HCT116 (cell line): Measurements from ENCODE around the gene TTLL3.

ENCODE experiments used
- EZH2 ChIP-seq: fragments of 200-600 bp; sonication (generic); IDR thresholded peaks from 2 replicates; pipeline ENCODE4 v1.6.1; 2017; ENCODE audit warnings: antibody characterized with exemption, mixed run types
- EZH2phosphoT487 ChIP-seq: fragments of 200-600 bp; IDR thresholded peaks from 2 replicates; pipeline ENCODE4 v1.6.1; 2018; ENCODE audit warnings: antibody characterized with exemption, borderline replicate concordance
- FOSL1 ChIP-seq: IDR thresholded peaks from 2 replicates; pipeline ENCODE4 v1.6.1; 2012; ENCODE audit warnings: low read depth
- JUND ChIP-seq: IDR thresholded peaks from 2 replicates; pipeline ENCODE4 v1.6.1; 2012
- POLR2A ChIP-seq: IDR thresholded peaks from 2 replicates; pipeline ENCODE4 v1.7.0; 2011; ENCODE audit warnings: borderline replicate concordance; ENCODE audit not compliant: insufficient read depth, insufficient read length; ENCODE audit errors: extremely low read depth
- POLR2AphosphoS5 ChIP-seq: IDR thresholded peaks from 2 replicates; pipeline ENCODE4 v1.6.1; 2011; ENCODE audit warnings: mild to moderate bottlenecking, low read depth, low read length, moderate library complexity
- RAD21 ChIP-seq: IDR thresholded peaks from 2 replicates; pipeline ENCODE4 v1.6.1; 2012; ENCODE audit warnings: low read depth, mild to moderate bottlenecking
- SP1 ChIP-seq: IDR thresholded peaks from 2 replicates; pipeline ENCODE4 v1.6.1; 2012; ENCODE audit warnings: low read depth
- YY1 ChIP-seq: IDR thresholded peaks from 2 replicates; pipeline ENCODE4 v1.6.1; 2011; ENCODE audit warnings: low read length, low read depth, moderate library complexity, mild to moderate bottlenecking; ENCODE audit not compliant: insufficient replicate concordance; ENCODE audit errors: extremely low read depth
- ZNF274 ChIP-seq: fragments of 200-500 bp; sonication (Bioruptor generic); IDR thresholded peaks from 2 replicates; pipeline ENCODE4 v1.6.1; 2014; ENCODE audit warnings: mild to moderate bottlenecking, low read depth, low read length, inconsistent platforms
- TF ChIP-seq, protein P1 (sequence below), 3 experiments: fragments of 200-600 bp in 1 of 3; sonication (generic) in 1 of 3; IDR thresholded peaks in 2 of 3; conservative IDR thresholded peaks in 1 of 3; 2 replicates each; pipeline ENCODE4 v1.5.1; 2012 to 2017; ENCODE audit warnings: low read depth in 2 of 3, low read length in 2 of 3, antibody characterized with exemption in 1 of 3, borderline replicate concordance in 1 of 3, control low read depth in 1 of 3, mild to moderate bottlenecking in 1 of 3, mixed read lengths in 1 of 3, mixed run types in 1 of 3, moderate library complexity in 1 of 3; ENCODE audit not compliant: insufficient read depth in 1 of 3
- TF ChIP-seq, protein P2 (sequence below): IDR thresholded peaks from 2 replicates; pipeline ENCODE4 v1.6.1; 2011; ENCODE audit warnings: mild to moderate bottlenecking, low read length, moderate library complexity; ENCODE audit not compliant: insufficient replicate concordance; ENCODE audit errors: extremely low read depth
- TF ChIP-seq, protein P3 (sequence below): IDR thresholded peaks from 2 replicates; pipeline ENCODE4 v1.6.1; 2012
- TF ChIP-seq, protein P4 (sequence below): IDR thresholded peaks from 2 replicates; pipeline ENCODE4 v1.6.1; 2012

DNA sequence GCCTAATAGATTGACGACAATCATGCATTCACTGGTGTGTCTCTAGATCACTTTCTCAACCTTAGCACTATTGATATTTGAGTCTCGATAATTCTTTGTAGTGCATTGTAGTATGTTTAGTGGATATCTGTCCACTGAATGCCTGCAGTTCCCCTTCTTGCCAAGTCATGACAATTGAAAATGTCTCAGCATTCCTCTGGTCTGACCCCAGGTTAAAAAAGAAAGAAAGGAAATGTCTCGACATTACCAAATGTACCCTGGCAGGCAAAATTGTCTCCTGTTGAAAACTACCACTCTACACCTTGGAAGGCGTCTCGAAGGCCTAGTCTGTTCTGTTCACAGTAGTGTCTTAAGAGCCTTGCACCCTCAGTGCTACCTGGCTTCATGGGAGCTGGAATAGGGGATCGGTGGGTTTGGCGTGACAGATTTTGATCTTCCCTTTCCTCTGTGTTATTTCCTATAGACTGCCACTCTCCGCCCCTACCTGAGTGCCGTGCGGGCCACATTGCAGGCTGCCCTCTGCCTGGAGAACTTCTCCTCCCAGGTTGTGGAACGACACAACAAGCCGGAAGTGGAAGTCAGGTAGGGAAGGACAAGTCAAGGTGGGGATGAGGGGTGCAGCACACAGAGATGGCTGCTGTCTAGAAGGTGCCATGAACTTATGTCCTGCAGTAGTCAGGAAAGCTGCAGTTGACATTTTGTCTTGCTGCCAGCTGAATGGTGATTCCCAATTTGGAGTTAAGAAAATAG, 12.7 kb upstream of the TTLL3 start:
- TF ChIP-seq POLR2AphosphoS5 (no peak), RAD21 (no peak), POLR2A (no peak), ZNF274 (no peak), YY1 (no peak), FOSL1 (no peak), EZH2 (no peak), JUND (no peak), SP1 (no peak), EZH2phosphoT487 (no peak)
- TF ChIP-seq, protein P1, sequence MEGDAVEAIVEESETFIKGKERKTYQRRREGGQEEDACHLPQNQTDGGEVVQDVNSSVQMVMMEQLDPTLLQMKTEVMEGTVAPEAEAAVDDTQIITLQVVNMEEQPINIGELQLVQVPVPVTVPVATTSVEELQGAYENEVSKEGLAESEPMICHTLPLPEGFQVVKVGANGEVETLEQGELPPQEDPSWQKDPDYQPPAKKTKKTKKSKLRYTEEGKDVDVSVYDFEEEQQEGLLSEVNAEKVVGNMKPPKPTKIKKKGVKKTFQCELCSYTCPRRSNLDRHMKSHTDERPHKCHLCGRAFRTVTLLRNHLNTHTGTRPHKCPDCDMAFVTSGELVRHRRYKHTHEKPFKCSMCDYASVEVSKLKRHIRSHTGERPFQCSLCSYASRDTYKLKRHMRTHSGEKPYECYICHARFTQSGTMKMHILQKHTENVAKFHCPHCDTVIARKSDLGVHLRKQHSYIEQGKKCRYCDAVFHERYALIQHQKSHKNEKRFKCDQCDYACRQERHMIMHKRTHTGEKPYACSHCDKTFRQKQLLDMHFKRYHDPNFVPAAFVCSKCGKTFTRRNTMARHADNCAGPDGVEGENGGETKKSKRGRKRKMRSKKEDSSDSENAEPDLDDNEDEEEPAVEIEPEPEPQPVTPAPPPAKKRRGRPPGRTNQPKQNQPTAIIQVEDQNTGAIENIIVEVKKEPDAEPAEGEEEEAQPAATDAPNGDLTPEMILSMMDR (IDR thresholded peaks at IDR 0.05 in 2 of 3, conservative IDR thresholded peaks at IDR 0.05 in 1 of 3; ENCODE audit: borderline replicate concordance in 1 of 3, insufficient read depth in 1 of 3, low read depth in 2 of 3, low read length in 2 of 3) = no peak
- TF ChIP-seq, protein P2, sequence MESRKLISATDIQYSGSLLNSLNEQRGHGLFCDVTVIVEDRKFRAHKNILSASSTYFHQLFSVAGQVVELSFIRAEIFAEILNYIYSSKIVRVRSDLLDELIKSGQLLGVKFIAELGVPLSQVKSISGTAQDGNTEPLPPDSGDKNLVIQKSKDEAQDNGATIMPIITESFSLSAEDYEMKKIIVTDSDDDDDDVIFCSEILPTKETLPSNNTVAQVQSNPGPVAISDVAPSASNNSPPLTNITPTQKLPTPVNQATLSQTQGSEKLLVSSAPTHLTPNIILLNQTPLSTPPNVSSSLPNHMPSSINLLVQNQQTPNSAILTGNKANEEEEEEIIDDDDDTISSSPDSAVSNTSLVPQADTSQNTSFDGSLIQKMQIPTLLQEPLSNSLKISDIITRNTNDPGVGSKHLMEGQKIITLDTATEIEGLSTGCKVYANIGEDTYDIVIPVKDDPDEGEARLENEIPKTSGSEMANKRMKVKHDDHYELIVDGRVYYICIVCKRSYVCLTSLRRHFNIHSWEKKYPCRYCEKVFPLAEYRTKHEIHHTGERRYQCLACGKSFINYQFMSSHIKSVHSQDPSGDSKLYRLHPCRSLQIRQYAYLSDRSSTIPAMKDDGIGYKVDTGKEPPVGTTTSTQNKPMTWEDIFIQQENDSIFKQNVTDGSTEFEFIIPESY = no peak
- TF ChIP-seq, protein P3, sequence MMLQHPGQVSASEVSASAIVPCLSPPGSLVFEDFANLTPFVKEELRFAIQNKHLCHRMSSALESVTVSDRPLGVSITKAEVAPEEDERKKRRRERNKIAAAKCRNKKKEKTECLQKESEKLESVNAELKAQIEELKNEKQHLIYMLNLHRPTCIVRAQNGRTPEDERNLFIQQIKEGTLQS = no peak
- TF ChIP-seq, protein P4, sequence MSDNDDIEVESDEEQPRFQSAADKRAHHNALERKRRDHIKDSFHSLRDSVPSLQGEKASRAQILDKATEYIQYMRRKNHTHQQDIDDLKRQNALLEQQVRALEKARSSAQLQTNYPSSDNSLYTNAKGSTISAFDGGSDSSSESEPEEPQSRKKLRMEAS = no peak
